Measurements from ENCODE around the gene SLC12A6.
A peak's percentile ranks its signal among the peaks of the same experiment; 100 is the strongest.
"Not testable (repeated sequence)": the region's sequence is repeated elsewhere in the genome, so short reads cannot be mapped to it uniquely, and the experiment has no call there.

The SLC12A6 gene

GRCh38 chr15:34337557-34338306 is at the start of gene SLC12A6:
SLC12A6 (minus strand) TSS chr15:34337781; CDS start chr15:34336680, 1,101 bp downstream.
- FAIRE-seq = peak; percentile 68
- DNase-seq (ENCODE audit: insufficient read length, low spot score) = peak; percentile 91

DNA sequence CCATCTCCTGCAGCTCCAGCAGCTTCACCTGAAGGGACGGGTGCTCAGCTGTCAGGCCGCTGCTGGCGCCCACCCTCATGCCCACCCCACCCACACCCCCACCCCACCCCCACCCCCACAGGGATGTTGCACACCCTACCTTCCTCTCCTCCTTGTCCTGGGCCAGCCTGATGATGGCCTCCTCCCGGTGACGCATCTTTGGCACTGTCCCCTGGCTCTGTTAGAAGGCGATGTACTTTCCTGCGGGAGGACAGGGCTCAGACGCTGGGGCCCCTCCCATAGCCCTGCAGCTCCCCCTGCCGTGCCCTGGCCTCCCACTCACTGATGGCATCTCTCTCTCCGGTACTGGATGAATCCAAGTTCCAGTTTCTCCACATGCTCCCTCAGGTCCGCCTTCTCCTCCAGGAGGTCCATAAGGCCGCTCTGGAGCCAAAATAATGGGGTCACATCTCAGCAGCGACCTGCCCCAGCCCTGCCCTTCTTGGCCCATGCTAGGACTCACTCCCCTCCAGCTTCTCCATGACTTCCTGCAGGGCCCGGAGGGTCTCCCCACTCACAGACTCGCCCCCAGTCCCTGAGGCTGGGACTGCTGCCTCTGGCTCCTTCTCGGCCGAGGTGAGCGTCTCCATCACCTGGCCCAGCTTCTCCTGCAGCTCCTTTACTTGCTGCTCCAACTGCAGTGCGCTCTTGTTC is 44.4 kb upstream of the SLC12A6 start:
- FAIRE-seq; DNase-seq (ENCODE audit: insufficient read length, low spot score): not testable (repeated sequence)

DNA sequence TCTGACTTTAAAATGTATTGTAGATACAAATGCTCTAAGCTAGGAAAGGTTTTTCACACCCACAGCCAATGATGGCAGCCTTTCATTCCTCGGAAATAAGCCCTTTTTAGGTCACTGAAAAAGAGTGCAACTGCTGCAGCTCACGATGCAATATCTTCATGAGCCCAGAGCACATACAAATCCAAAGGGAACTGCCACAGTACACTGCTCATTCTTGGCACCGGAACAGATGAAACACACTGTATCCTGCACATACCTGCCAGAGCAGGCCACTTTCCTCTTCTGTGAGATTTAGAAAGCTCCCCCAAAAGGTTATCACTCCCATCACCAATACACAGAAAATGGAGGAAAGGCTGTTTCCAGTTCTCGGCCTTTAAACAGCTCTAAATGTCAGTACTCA is 42.9 kb upstream of the SLC12A6 start:
- FAIRE-seq = not testable (repeated sequence)

DNA sequence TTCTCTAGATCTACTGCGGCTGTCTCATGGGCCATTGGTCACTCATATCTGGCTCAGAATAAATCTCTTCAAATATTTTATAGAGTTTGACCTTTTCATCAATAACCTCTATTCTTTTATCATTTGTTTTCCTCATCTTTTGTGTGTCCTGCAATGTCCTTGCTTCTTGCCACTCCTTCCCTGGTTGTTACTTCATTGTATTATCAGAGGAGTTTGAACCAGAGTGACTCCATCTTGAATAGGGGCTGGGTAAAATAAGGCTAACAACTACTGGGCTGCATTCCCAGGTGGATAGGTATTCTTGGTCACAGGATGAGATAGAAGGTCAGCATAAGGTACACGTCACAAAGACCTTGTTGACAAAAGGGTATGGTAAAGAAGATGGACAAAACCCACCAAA is 39.3 kb upstream of the SLC12A6 start:
- DNase-seq (ENCODE audit: insufficient read length, low spot score) = no peak
- FAIRE-seq = no peak

More for the DNA sequence above, 42.9 kb upstream of the SLC12A6 start:
- DNase-seq (ENCODE audit: insufficient read length, low spot score) = not testable (repeated sequence)

DNA sequence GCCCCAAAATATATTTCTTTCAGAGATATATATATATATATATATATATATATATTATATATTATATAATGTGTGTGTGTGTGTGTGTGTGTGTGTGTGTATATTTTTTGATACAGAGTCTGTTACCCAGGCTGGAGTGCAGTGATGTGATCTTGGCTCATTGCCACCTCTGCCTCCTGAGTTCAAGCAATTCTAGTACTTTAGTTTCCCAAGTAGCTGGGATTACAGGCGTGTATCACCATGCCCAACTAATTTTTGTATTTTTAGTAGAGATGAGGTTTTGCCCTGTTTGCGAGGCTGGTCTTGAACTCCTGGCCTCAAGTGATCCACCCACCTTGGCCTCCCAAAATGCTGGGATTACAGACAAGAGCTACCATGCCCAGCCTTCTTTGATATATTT is 38.0 kb upstream of the SLC12A6 start:
- FAIRE-seq = not testable (repeated sequence)

DNA sequence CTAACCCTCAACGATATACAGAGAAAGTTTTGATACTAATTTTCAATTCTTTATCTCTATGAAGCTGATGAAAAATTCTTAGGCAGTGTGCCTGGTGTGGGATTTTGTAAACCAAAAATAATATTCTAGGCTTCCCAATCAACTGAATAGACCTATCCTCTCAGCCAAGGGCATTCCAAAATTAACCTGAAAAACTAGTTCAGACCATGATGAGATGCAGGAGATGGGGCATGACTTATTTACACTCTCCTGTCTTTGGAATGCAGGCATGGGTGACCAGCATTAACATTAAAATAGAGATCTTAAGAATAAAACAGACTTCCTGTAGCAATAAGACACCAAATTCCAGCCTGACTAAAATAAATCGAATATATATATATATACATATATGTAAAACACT is 37.2 kb upstream of the SLC12A6 start:
- no peak for FAIRE-seq
- no peak for DNase-seq (ENCODE audit: insufficient read length, low spot score)

More for the DNA sequence above, 38.0 kb upstream of the SLC12A6 start:
- DNase-seq (ENCODE audit: insufficient read length, low spot score) = not testable (repeated sequence)

GRCh38 chr15:34373951-34374350 is 36.4 kb upstream of the SLC12A6 start:
- no peak for DNase-seq (ENCODE audit: insufficient read length, low spot score)
- peak; percentile 33 for FAIRE-seq

DNA sequence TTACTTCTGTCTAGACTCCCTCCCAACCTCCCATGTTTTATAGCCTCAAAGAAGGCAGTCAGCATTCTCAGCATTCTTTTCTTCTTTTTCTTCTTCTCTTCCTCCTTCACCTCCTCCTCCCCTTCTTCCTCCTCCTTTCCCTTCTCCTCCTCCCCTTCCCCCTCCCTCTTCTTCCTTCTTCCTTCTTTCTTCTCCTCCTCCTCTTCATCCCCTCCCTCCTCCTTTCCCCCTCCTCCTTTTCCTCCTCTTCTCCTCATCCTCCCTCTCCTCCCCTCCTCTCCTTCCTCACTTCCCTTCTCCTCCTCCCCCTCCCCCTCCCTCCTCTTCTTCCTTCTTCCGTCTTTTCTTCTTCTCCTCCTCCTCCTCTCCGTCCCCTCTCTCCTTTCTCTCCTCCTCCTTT is 33.1 kb upstream of the SLC12A6 start:
- DNase-seq (ENCODE audit: insufficient read length, low spot score) (no peak), FAIRE-seq (no peak)

- no peak for FAIRE-seq
- DNase-seq (ENCODE audit: insufficient read length, low spot score) = no peak
These were observed 32.5 kb upstream of the SLC12A6 start for GRCh38 chr15:34370129-34370528.

- peak; percentile 70 for DNase-seq (ENCODE audit: insufficient read length, low spot score)
- peak; percentile 74 for FAIRE-seq
These were observed 29.8 kb upstream of the SLC12A6 start, which contains the start of gene LPCAT4 for GRCh38 chr15:34367101-34368081. LPCAT4 (minus strand) TSS chr15:34367196; CDS start chr15:34367100, 96 bp downstream.

GRCh38 chr15:34366271-34367065 is 28.9 kb upstream of the SLC12A6 start:
- DNase-seq (ENCODE audit: insufficient read length, low spot score) = peak; percentile 62
- FAIRE-seq = no peak

DNA sequence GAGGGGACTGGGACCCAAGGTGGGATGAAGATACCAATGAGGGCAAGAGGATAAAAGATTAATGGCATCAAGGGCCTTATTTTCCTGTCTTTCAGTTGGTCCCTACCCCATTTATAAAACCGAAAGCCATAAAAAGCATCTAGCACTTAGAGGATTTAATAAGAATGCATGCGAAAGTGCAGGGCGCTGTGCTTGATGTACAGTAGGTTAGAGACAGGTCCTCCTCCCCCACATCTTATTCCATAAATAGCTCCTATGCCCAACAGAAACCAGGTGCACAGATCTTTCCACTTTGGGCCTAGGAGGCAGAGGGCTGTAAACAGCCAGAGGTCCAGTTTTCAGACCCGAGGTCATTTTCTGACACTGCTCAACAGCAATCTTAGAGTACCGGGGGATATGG is 28.3 kb upstream of the SLC12A6 start:
- DNase-seq (ENCODE audit: insufficient read length, low spot score) (no peak), FAIRE-seq (no peak)

GRCh38 chr15:34365091-34365825 is 27.7 kb upstream of the SLC12A6 start:
- FAIRE-seq = no peak

GRCh38 chr15:34364041-34364440 is 26.5 kb upstream of the SLC12A6 start:
- no peak for DNase-seq (ENCODE audit: insufficient read length, low spot score)
- no peak for FAIRE-seq

More at GRCh38 chr15:34365091-34365825, 27.7 kb upstream of the SLC12A6 start:
- DNase-seq (ENCODE audit: insufficient read length, low spot score) = no peak

DNA sequence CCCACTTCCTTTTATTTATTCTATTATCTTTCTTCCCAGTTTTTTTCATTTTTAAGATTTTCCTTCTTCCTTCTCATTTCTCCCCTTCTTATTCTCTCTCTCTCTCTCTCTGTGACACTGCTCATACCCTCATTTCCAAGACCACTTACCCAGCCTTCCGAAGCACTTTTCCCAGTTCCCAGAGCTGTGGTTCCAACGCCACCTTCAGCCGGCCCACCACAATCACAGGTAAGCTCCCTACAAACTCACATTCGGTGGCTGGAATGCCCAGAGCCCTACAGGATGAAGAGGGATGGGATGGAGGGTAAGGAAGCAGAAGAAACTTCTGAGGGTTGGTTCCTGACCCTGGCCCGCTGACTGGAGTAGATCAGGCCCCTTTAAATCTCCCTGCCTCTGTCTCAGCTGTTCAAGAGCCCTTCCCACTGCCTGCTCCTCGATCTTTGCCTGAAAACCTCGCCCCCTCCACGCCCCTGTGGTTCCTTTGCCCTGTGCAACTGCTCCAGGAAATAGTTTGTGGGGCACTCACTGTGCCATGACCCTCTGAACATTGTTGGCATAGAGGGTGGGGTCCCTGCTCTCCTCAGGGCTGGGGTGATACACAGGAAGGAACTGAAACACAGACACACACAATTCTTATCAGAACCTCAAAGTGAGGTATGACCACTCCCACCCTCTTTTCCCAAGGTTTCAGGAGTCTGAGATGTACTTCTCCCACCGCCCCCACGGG is 24.6 kb upstream of the SLC12A6 start:
- DNase-seq (ENCODE audit: insufficient read length, low spot score) = no peak
- FAIRE-seq = no peak

GRCh38 chr15:34361278-34361677 is 23.7 kb upstream of the SLC12A6 start:
- DNase-seq (ENCODE audit: insufficient read length, low spot score) (no peak), FAIRE-seq (no peak)

GRCh38 chr15:34360298-34360697 is 22.7 kb upstream of the SLC12A6 start:
- no peak for FAIRE-seq
- no peak for DNase-seq (ENCODE audit: insufficient read length, low spot score)

GRCh38 chr15:34359416-34359815 is 21.8 kb upstream of the SLC12A6 start:
- FAIRE-seq (no peak), DNase-seq (ENCODE audit: insufficient read length, low spot score) (no peak)
